Liver (tissue), 9 donors: ENCODE data around the gene APP. TPM values are rescaled to one million over a fixed set of nuclear protein-coding genes. Genes with fewer than 3 reads are reported as not detected.

Experiments
- DNase-seq: peaks from one replicate; pipeline ENCODE4 v3.0.0-alpha.2; 2017; ENCODE audit warnings: low spot score
- H3K27ac ChIP-seq, 2 donors: one replicate each; pipeline ENCODE4 v1.7.0; 2013; ENCODE audit warnings: inconsistent platforms in 2 of 2, low read length in 2 of 2, control low read depth in 1 of 2, low read depth in 1 of 2, mild to moderate bottlenecking in 1 of 2
- H3K27me3 ChIP-seq, 4 donors: one replicate each; pipeline versions ENCODE4 v1.6.1 to v1.7.0; 2013; ENCODE audit warnings: low read length in 3 of 4, inconsistent platforms in 1 of 4, mild to moderate bottlenecking in 1 of 4, moderate library complexity in 1 of 4; ENCODE audit not compliant: control insufficient read depth in 4 of 4, insufficient read depth in 4 of 4
- H3K36me3 ChIP-seq, 4 donors: one replicate each; pipeline versions ENCODE4 v1.6.1 to v1.7.0; 2013; ENCODE audit warnings: low read length in 3 of 4, mild to moderate bottlenecking in 3 of 4, low read depth in 1 of 4, moderate library complexity in 1 of 4; ENCODE audit not compliant: control insufficient read depth in 4 of 4, insufficient read depth in 3 of 4
- H3K4me1 ChIP-seq, 4 donors: one replicate each; pipeline versions ENCODE4 v1.6.1 to v1.7.0; 2013; ENCODE audit warnings: low read length in 3 of 4, mild to moderate bottlenecking in 3 of 4, moderate library complexity in 1 of 4; ENCODE audit not compliant: control insufficient read depth in 4 of 4, insufficient read depth in 4 of 4
- H3K4me3 ChIP-seq, 3 donors: one replicate each; pipeline versions ENCODE4 v1.6.1 to v1.7.0; 2013; ENCODE audit warnings: low read length in 3 of 3, control low read depth in 1 of 3, low read depth in 1 of 3, mild to moderate bottlenecking in 1 of 3
- H3K9ac ChIP-seq, 2 donors: one replicate each; pipeline ENCODE4 v1.7.0; 2013; ENCODE audit warnings: low read length in 2 of 2, mild to moderate bottlenecking in 2 of 2, moderate library complexity in 2 of 2, control low read depth in 1 of 2, low read depth in 1 of 2
- H3K9me3 ChIP-seq, 4 donors: one replicate each; pipeline versions ENCODE4 v1.6.1 to v1.7.0; 2013; ENCODE audit warnings: low read length in 3 of 4; ENCODE audit not compliant: control insufficient read depth in 4 of 4
- EGR1 ChIP-seq, 2 donors: IDR thresholded peaks; 2 replicates each; pipeline ENCODE4 v1.6.1; 2016 to 2018; ENCODE audit warnings: antibody characterized with exemption in 2 of 2, low read depth in 2 of 2
- FOXA1 ChIP-seq: IDR thresholded peaks from 2 replicates; pipeline ENCODE4 v1.6.1; 2016; ENCODE audit warnings: antibody characterized with exemption
- FOXA2 ChIP-seq: IDR thresholded peaks from 2 replicates; pipeline ENCODE4 v1.6.1; 2016; ENCODE audit warnings: antibody characterized with exemption
- GABPA ChIP-seq, 2 donors: IDR thresholded peaks in 1 of 2; conservative IDR thresholded peaks in 1 of 2; 2 replicates each; pipeline ENCODE4 v1.6.1; 2016; ENCODE audit warnings: antibody characterized with exemption in 2 of 2, mild to moderate bottlenecking in 1 of 2, moderate library complexity in 1 of 2
- HNF4A ChIP-seq, 2 donors: conservative IDR thresholded peaks; 2 replicates each; pipeline ENCODE4 v1.6.1; 2016; ENCODE audit warnings: antibody characterized with exemption in 2 of 2, mild to moderate bottlenecking in 2 of 2
- HNF4G ChIP-seq: IDR thresholded peaks from 2 replicates; pipeline ENCODE4 v1.6.1; 2016; ENCODE audit warnings: antibody characterized with exemption
- JUND ChIP-seq, 2 donors: IDR thresholded peaks; 2 replicates each; pipeline ENCODE4 v1.6.1; 2016; ENCODE audit warnings: antibody characterized with exemption in 2 of 2
- NR2F2 ChIP-seq: IDR thresholded peaks from 2 replicates; pipeline ENCODE4 v1.6.1; 2016; ENCODE audit warnings: antibody characterized with exemption
- RAD21 ChIP-seq, 2 donors: IDR thresholded peaks; 2 replicates each; pipeline ENCODE4 v1.6.1; 2016; ENCODE audit warnings: antibody characterized with exemption in 2 of 2, mild to moderate bottlenecking in 2 of 2
- RXRA ChIP-seq, 2 donors: IDR thresholded peaks; 2 replicates each; pipeline ENCODE4 v1.6.1; 2017 to 2018; ENCODE audit warnings: antibody characterized with exemption in 2 of 2, mild to moderate bottlenecking in 1 of 2
- SP1 ChIP-seq: IDR thresholded peaks from 2 replicates; pipeline ENCODE4 v1.6.1; 2018; ENCODE audit warnings: antibody characterized with exemption, mild to moderate bottlenecking
- TAF1 ChIP-seq: conservative IDR thresholded peaks from 2 replicates; pipeline ENCODE4 v1.6.1; 2016; ENCODE audit warnings: antibody characterized with exemption, mild to moderate bottlenecking
- YY1 ChIP-seq: IDR thresholded peaks from 2 replicates; pipeline ENCODE4 v1.6.1; 2016; ENCODE audit warnings: antibody characterized with exemption, mild to moderate bottlenecking
- WGBS: extraction: QIAGEN DNeasy Blood & Tissue Kit; methylation state at CpG from one replicate; pipeline ENCODE4 v1.1.7; 2013; 5-methylcytosine and 5-hydroxymethylcytosine counted together
- polyA plus RNA-seq, 2 donors: library from polyadenylated mRNA; stranded (reverse) in 1 of 2; unstranded in 1 of 2; fragments of 200-250 nt in 1 of 2; fragments of >200 nt in 1 of 2; fragmentation: Nextera tagmentation in 1 of 2; extraction: Ambion mirVana in 1 of 2; gene quantifications; one replicate each; pipeline versions ENCODE4 v1.2.1 to v1.2.3, GENCODE V29; 2013 to 2015
- total RNA-seq, 2 donors: library from RNA; depleted of rRNA; stranded (reverse); fragments of >200 nt; gene quantifications; one replicate each; pipeline ENCODE4 v1.2.3, GENCODE V29; 2014
- TF ChIP-seq, protein P1 (sequence below): IDR thresholded peaks from 2 replicates; pipeline ENCODE4 v1.6.1; 2016; ENCODE audit warnings: antibody characterized with exemption
- TF ChIP-seq, protein P2 (sequence below): IDR thresholded peaks from 2 replicates; pipeline ENCODE4 v1.6.1; 2016; ENCODE audit warnings: antibody characterized with exemption
- TF ChIP-seq, protein P3 (sequence below): IDR thresholded peaks from 2 replicates; pipeline ENCODE4 v1.6.1; 2016; ENCODE audit warnings: antibody characterized with exemption
- TF ChIP-seq, protein P4 (sequence below): fragments of 150-350 bp; IDR thresholded peaks from 2 replicates; pipeline ENCODE4 v1.5.1; 2017; ENCODE audit warnings: improper control_type of control experiment, low read depth, low read length; ENCODE audit not compliant: missing input control
- TF ChIP-seq, protein P5 (sequence below): IDR thresholded peaks from 2 replicates; pipeline ENCODE4 v1.6.1; 2016; ENCODE audit warnings: antibody characterized with exemption, mild to moderate bottlenecking
- donor health status: healthy.
- donor health status: healthy.
- donor health status: healthy.
- donor health status: healthy.
- donor health status: healthy.

APP gene
- total and polyA plus RNA-seq, 4 donors = 24.9 to 201 (median 111) TPM

- WGBS = 79% methylated on average over 3 of the region's 3 CpGs
- DNase-seq = no peak
- Histone ChIP-seq H3K4me3 (no peak overlapping the region), H3K27me3 (no peaks in the 10 kb centered on the region), H3K4me1 (no peaks in the 10 kb centered on the region), H3K9me3 (no peaks in the 10 kb centered on the region), H3K36me3 (peaks cover 2 to 10% (median 6%) of the 10 kb centered on the region in 4 donors), H3K9ac (no peak overlapping the region), H3K27ac (no peak overlapping the region)
- TF ChIP-seq NR2F2 = peak; percentile 74
- TF ChIP-seq YY1 = no peak
Observed at GRCh38 chr21:25985990-25986389, 184.6 kb downstream of the APP start.

DNA sequence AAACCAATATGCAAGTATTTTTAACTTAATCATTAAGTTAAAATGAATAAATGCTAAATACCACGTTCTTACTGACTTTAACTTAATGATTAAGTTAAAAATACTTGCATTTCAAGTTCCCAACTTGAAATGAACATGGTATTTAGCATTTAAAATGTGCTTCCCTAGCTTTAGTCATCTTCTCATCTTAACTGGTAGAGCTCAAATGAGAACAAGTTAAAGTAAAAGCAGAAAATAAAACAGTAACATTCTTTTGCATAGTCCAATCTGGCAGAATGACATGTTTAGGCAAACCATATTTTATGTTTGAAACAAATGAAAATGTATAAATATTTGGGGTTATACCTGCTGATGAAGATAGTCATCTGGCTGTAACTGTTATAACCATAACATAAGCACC, 186.0 kb downstream of the APP start:
- no peak for TF ChIP-seq GABPA (IDR thresholded peaks at IDR 0.05 in 1 of 2, conservative IDR thresholded peaks at IDR 0.05 in 1 of 2)
- no peak for TF ChIP-seq HNF4A (conservative IDR thresholded peaks at IDR 0.05)
- TF ChIP-seq SP1 = no peak
- no peaks in the 10 kb centered on the region for H3K27me3 ChIP-seq
- WGBS = 85% methylated on average over 1 of the region's 1 CpG
- H3K27ac ChIP-seq = no peak overlapping the region
- H3K9me3 ChIP-seq = no peaks in the 10 kb centered on the region
- H3K36me3 ChIP-seq = peaks cover 2 to 18% (median 11%) of the 10 kb centered on the region in 4 donors
- H3K9ac ChIP-seq = no peak overlapping the region
- H3K4me1 ChIP-seq = no peaks in the 10 kb centered on the region
- DNase-seq = no peak
- H3K4me3 ChIP-seq = no peak overlapping the region

DNA sequence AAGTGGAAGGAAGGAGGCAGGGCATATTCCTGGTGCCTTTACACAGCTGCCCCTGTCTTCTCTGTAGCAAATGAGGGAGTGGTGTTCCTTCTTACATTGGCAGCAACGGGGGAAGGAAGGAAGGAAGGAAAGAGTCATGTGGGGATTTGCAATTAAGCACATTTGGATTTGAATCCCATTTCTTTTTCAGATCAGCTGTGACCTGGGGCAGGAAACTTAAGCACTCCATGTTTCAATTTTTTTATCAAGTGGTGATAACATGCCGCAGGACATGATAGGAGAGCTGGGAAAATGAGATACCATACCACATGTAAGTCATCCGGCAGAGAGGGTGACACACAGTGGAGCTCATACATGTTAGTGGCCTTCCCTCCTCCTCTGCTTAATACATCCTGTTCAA, 186.8 kb downstream of the APP start:
- DNase-seq = no peak
- no peak overlapping the region for H3K9ac ChIP-seq
- H3K27me3 ChIP-seq = no peaks in the 10 kb centered on the region
- no peaks in the 10 kb centered on the region for H3K4me1 ChIP-seq
- peak overlapping the region in 1 of 2 donors; percentile 8 for H3K27ac ChIP-seq
- 73% methylated on average over 3 of the region's 3 CpGs for WGBS
- H3K36me3 ChIP-seq = peaks cover 2 to 18% (median 11%) of the 10 kb centered on the region in 4 donors
- no peaks in the 10 kb centered on the region for H3K9me3 ChIP-seq
- no peak for TF ChIP-seq FOXA1
- TF ChIP-seq GABPA (IDR thresholded peaks at IDR 0.05 in 1 of 2, conservative IDR thresholded peaks at IDR 0.05 in 1 of 2) = no peak
- TF ChIP-seq, protein P1, sequence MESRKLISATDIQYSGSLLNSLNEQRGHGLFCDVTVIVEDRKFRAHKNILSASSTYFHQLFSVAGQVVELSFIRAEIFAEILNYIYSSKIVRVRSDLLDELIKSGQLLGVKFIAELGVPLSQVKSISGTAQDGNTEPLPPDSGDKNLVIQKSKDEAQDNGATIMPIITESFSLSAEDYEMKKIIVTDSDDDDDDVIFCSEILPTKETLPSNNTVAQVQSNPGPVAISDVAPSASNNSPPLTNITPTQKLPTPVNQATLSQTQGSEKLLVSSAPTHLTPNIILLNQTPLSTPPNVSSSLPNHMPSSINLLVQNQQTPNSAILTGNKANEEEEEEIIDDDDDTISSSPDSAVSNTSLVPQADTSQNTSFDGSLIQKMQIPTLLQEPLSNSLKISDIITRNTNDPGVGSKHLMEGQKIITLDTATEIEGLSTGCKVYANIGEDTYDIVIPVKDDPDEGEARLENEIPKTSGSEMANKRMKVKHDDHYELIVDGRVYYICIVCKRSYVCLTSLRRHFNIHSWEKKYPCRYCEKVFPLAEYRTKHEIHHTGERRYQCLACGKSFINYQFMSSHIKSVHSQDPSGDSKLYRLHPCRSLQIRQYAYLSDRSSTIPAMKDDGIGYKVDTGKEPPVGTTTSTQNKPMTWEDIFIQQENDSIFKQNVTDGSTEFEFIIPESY = no peak
- peak; percentile 98 for TF ChIP-seq NR2F2
- no peak for TF ChIP-seq HNF4G
- TF ChIP-seq HNF4A (conservative IDR thresholded peaks at IDR 0.05) = no peak
- TF ChIP-seq, protein P2, sequence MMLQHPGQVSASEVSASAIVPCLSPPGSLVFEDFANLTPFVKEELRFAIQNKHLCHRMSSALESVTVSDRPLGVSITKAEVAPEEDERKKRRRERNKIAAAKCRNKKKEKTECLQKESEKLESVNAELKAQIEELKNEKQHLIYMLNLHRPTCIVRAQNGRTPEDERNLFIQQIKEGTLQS = no peak
- peak in 1 of 2 donors; percentile 13 for TF ChIP-seq EGR1 (IDR thresholded peaks at IDR 0.05; ENCODE audit: low read depth in 2 of 2)
- TF ChIP-seq, protein P3, sequence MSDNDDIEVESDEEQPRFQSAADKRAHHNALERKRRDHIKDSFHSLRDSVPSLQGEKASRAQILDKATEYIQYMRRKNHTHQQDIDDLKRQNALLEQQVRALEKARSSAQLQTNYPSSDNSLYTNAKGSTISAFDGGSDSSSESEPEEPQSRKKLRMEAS = peak; percentile 44
- TF ChIP-seq, protein P4, sequence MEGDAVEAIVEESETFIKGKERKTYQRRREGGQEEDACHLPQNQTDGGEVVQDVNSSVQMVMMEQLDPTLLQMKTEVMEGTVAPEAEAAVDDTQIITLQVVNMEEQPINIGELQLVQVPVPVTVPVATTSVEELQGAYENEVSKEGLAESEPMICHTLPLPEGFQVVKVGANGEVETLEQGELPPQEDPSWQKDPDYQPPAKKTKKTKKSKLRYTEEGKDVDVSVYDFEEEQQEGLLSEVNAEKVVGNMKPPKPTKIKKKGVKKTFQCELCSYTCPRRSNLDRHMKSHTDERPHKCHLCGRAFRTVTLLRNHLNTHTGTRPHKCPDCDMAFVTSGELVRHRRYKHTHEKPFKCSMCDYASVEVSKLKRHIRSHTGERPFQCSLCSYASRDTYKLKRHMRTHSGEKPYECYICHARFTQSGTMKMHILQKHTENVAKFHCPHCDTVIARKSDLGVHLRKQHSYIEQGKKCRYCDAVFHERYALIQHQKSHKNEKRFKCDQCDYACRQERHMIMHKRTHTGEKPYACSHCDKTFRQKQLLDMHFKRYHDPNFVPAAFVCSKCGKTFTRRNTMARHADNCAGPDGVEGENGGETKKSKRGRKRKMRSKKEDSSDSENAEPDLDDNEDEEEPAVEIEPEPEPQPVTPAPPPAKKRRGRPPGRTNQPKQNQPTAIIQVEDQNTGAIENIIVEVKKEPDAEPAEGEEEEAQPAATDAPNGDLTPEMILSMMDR = no peak
- TF ChIP-seq JUND (IDR thresholded peaks at IDR 0.05) = no peak
- TF ChIP-seq SP1 = peak; percentile 49
- TF ChIP-seq YY1 = no peak
- peak in 1 of 2 donors; percentile 28 for TF ChIP-seq RXRA (IDR thresholded peaks at IDR 0.05)
- TF ChIP-seq, protein P5, sequence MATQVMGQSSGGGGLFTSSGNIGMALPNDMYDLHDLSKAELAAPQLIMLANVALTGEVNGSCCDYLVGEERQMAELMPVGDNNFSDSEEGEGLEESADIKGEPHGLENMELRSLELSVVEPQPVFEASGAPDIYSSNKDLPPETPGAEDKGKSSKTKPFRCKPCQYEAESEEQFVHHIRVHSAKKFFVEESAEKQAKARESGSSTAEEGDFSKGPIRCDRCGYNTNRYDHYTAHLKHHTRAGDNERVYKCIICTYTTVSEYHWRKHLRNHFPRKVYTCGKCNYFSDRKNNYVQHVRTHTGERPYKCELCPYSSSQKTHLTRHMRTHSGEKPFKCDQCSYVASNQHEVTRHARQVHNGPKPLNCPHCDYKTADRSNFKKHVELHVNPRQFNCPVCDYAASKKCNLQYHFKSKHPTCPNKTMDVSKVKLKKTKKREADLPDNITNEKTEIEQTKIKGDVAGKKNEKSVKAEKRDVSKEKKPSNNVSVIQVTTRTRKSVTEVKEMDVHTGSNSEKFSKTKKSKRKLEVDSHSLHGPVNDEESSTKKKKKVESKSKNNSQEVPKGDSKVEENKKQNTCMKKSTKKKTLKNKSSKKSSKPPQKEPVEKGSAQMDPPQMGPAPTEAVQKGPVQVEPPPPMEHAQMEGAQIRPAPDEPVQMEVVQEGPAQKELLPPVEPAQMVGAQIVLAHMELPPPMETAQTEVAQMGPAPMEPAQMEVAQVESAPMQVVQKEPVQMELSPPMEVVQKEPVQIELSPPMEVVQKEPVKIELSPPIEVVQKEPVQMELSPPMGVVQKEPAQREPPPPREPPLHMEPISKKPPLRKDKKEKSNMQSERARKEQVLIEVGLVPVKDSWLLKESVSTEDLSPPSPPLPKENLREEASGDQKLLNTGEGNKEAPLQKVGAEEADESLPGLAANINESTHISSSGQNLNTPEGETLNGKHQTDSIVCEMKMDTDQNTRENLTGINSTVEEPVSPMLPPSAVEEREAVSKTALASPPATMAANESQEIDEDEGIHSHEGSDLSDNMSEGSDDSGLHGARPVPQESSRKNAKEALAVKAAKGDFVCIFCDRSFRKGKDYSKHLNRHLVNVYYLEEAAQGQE = no peak
- no peak for TF ChIP-seq TAF1
- TF ChIP-seq RAD21 (IDR thresholded peaks at IDR 0.05) = peak; percentile 10 to 48
- TF ChIP-seq FOXA2 = no peak
- no peak overlapping the region for H3K4me3 ChIP-seq
